HG03060 (cell line): ENCODE results near the gene LCN9.
"Not testable (repeated sequence)": the region's sequence is repeated elsewhere in the genome, so short reads cannot be mapped to it uniquely, and the experiment has no call there.

Experiments used
- ATAC-seq: cut with Tn5 transposase; IDR thresholded peaks from one replicate; pipeline ENCODE4 v1.9.1; 2021; ENCODE audit warnings: low read depth, moderate number of reproducible peaks; ENCODE audit not compliant: unreplicated experiment

LCN9 gene, protein sequence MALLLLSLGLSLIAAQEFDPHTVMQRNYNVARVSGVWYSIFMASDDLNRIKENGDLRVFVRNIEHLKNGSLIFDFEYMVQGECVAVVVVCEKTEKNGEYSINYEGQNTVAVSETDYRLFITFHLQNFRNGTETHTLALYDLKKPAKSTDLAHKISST

DNA sequence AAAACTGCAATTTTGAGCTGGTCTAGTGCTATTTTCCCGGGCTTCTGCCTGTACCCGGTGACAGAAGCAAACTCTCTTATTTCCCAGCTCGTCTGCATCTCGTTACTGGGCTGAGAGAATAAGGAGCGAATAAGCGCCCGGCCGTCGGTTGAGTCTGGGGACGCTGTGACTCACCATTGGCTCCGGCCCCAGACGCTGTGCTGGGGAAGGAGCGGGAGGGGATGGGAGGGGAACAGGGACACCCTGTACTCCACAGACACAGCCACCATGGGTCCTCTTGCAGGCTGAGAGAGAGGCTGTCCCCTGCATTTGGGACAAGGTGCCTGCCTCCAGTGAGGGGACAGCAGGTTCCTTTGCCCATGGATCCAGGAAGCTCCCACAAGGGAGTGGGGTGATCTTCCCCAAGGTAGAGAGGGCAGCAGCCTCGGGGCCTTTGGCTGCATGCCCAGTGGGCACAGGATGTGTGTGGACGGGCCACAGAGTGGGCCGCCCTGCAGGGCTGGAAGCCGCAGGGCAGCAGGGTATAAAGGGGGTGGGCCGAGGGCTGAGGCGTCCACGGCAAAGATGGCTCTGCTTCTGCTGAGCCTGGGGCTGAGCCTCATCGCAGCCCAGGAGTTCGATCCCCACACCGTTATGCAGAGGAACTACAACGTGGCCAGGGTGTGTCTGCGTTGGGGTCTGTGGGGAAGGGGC lies at the start of gene LCN9:
TSS of gene LCN9 (plus strand) at position 552 of the 693 bp plus-strand sequence. CDS start at position 565, 13 bp downstream.
- ATAC-seq = no peak

DNA sequence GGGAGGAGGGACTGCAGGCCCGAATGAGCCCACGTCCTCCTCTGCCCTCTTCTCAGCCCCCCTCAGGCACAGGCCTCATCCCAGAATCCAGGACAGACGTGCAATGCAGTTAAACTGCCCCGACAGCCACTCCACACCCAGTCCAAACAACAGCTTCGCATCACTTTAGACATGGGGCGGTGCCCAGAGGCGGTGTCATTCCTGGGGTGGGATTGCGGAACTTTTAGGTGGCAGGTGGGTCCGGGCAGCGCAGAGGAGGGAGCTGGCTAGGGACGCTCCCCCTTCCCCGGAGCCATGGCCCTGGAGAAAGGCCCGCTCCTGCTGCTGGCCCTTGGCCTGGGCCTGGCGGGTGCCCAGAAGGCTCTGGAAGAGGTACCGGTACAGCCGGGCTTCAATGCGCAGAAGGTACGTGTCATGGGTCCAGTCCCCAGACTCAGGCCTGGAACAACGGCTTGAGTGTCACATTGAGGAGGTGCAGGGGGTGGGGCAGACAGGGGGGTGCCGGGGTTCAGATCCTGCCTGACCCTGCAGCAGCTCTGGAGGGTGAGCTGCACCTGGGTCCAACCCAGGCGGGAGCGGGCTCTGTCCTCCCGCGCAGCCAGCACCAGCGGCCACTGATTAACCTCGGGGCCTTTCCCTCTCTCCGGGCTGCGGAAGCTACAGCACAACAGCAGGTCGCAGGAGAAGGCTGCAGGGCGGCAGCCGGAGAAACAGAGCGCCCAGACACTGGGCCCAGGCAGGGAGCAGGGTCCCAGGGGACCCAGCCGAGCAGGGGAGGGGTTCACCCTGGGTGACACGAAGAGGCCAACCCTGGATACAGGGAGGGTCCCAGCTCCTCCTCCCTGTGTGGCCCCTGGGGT lies 48.9 kb upstream of the LCN9 start:
- no peak for ATAC-seq

DNA sequence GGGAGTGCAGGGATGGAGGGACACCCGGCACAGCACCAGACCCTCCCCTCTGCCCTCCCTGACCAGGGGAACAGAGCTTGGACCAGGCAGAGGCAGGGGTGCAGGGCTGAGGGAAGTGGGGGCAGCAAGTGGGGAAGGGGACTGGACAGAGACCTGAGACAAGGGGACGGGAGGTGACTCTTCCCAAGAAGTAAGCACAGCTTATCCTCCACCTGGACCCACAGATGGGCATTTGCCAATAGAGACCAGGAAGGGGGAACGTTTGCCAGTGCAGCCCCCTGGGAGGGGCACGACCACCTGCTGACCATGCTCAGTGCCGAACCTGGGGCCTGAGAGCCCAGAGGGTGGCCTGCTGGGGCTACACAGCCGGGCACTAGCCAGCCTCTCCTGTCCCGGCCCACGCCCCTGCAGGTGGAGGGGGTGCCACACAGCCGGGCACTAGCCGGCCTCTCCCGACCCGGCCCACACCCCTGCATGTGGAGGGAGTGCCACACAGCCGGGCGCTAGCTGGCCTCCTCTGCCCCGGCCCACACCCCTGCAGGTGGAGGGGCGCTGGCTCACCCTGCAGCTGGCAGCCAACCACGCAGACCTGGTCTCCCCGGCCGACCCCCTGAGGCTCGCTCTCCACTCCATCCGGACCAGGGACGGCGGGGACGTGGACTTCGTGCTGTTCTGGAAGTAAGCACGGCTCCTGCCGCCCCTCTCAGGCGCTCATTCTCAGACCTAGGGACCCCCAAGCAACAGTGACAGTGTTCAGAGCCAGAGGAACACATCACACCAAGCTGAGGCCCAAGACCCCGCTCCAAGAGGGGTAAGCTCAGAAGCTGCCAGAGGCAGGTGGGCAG lies 48.1 kb upstream of the LCN9 start:
- no peak for ATAC-seq

GRCh38 chr9:135615666-135616618 lies 47.2 kb upstream of the LCN9 start:
- ATAC-seq = no peak

- ATAC-seq = no peak
Observed at GRCh38 chr9:135616619-135617537, 46.2 kb upstream of the LCN9 start.

DNA sequence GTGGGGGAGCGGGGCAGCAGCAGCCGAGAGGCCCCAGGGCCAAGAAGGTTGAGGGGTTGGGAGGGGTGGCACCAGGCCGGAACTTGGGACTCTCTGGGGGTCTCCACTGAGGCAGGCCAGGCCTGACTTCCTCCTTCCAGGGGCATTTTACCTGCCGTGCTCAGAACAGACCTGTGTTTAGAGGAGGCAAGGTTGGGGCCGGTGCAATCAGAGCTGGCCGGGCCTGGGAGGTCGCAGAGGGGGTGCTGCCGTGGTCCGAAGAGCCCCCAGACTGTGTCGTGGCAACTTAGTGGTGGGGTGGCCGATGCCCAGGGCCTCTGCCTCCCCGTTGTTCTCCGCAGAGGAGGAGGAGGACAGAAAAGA lies 45.6 kb upstream of the LCN9 start:
- no peak for ATAC-seq

DNA sequence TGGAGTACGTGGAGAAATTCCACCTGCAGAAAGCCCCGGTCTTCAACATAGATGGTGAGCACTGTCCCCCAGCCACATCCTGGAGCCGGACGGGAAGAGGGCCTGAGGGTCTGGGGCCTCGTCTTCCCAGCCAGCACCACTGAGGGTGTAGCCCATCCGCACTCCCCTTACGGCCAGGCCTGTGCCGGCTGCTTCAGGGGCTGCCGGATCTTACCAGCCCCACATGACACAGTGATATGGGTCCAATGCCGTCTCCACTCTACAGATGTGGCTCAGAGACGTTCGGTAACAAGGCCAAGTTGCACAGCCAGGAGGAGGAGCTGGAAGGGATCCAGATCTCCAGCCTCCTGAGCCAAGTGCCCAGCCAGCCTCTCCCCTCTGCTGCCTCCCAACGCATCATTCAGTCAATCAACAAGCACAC lies 45.1 kb upstream of the LCN9 start:
- no peak for ATAC-seq

- no peak for ATAC-seq
Observed at GRCh38 chr9:135618866-135619598, 44.1 kb upstream of the LCN9 start.

DNA sequence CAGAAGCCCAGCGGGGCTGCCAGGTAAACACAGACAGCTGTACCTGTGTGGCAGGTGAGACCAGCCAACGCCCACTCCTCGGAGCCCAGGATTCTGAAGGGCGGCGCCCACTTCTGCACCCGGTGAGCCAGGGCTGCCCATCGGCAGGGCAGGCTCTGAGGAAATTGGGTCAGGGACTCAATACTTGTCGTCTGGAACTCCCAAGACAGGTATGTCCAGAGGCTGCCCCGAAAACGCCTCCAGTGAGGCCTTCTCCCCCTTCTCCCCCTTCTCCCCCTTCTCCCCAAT lies 43.6 kb upstream of the LCN9 start:
- no peak for ATAC-seq

GRCh38 chr9:135620558-135620957 lies 42.6 kb upstream of the LCN9 start:
- no peak for ATAC-seq

GRCh38 chr9:135622415-135623020 lies 40.6 kb upstream of the LCN9 start:
- ATAC-seq = no peak

DNA sequence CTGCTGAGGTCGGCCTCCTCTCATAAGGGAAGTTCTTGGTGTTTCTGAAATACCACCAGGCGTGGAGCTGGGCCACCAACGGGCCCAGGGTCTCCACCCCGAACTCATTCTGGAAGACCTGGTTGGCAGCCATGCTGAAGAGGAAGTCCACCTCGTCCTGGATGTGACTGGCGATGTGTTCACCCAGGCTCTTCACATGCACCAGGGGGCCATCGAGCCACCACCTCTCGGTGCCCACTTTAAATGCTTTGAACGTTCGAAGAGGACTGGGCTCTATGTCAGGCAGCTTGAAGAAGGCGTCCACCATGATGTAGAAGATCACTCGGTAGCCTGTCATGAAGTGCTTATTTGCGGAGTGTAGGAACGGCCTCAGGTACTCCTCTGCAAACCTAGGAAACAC lies 38.8 kb upstream of the LCN9 start:
- ATAC-seq = no peak

DNA sequence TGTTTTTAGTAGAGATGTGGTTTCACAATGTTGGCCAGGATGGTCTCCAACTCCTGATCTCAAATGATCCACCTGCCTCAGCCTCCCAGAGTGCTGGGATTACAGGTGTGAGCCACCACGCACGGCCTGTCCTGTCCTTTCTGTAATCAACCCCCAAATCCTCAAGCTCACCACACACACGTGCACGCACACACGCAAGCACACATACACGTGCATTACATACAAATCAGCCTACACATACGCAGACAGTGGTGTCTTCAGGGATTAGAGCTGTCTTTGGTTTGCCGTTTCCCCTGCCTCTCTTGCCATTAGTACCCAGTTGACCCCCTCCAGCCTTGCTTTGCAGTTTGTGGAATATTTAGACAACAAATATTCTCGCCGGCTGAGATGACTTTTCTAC lies 30.3 kb upstream of the LCN9 start:
- no peak for ATAC-seq

- not testable (repeated sequence) for ATAC-seq
Observed at GRCh38 chr9:135636930-135637530, 26.1 kb upstream of the LCN9 start.

GRCh38 chr9:135639196-135639595 lies 23.9 kb upstream of the LCN9 start, which contains the start of gene GLT6D1:
Gene GLT6D1 (minus strand): TSS chr9:135639540. CDS start chr9:135639187, 353 bp downstream.
- ATAC-seq = no peak

- ATAC-seq = no peak
Observed at GRCh38 chr9:135641047-135641446, 22.1 kb upstream of the LCN9 start.

- ATAC-seq = no peak
Observed at GRCh38 chr9:135641745-135642144, 21.4 kb upstream of the LCN9 start.
